RWPE2 (cell line): ENCODE data around the gene EIF3I.
"Not testable (repeated sequence)": the region's sequence is repeated elsewhere in the genome, so short reads cannot be mapped to it uniquely, and the experiment has no call there.

Experiments
- ATAC-seq: fragments of 200-7000 bp; cut with Tn5 transposase; 3 replicates; pipeline ENCODE4 v1.9.1; 2021; ENCODE audit warnings: low read depth
- DNase-seq: peaks from one replicate; pipeline ENCODE4 v3.0.0-alpha.2; 2020; ENCODE audit warnings: low spot score
- H3K27ac ChIP-seq: fragments of 450-650 bp; 2 replicates; pipeline ENCODE4 v1.5.1; 2017; ENCODE audit warnings: mild to moderate bottlenecking; ENCODE audit not compliant: poor library complexity, severe bottlenecking
- H3K27me3 ChIP-seq: fragments of 250-450 bp; sonication (Bioruptor Pico); 2 replicates; pipeline ENCODE4 v1.5.1; 2021; ENCODE audit warnings: mild to moderate bottlenecking, moderate library complexity; ENCODE audit not compliant: insufficient read depth, poor library complexity, severe bottlenecking
- H3K36me3 ChIP-seq: fragments of 250-450 bp; sonication (Bioruptor Pico); 2 replicates; pipeline ENCODE4 v1.5.1; 2020; ENCODE audit warnings: low read depth, mild to moderate bottlenecking, moderate library complexity
- H3K4me1 ChIP-seq: fragments of 250-450 bp; sonication (Bioruptor Pico); 2 replicates; pipeline ENCODE4 v1.5.1; 2021; ENCODE audit warnings: mild to moderate bottlenecking, moderate library complexity; ENCODE audit not compliant: insufficient read depth, poor library complexity, severe bottlenecking
- H3K4me3 ChIP-seq: fragments of 250-450 bp; sonication (Bioruptor Pico); 2 replicates; pipeline ENCODE4 v1.5.1; 2021; ENCODE audit warnings: mild to moderate bottlenecking, moderate library complexity; ENCODE audit not compliant: severe bottlenecking
- H3K9me3 ChIP-seq: fragments of 250-450 bp; sonication (Bioruptor Pico); 2 replicates; pipeline ENCODE4 v1.5.1; 2021; ENCODE audit warnings: mild to moderate bottlenecking, moderate library complexity; ENCODE audit not compliant: severe bottlenecking
- TF ChIP-seq, protein P1 (sequence below): fragments of 450-650 bp; IDR thresholded peaks from one replicate; pipeline ENCODE4 v1.5.1; 2017; ENCODE audit warnings: mild to moderate bottlenecking, moderate library complexity; ENCODE audit not compliant: poor library complexity, severe bottlenecking

EIF3I gene

DNA sequence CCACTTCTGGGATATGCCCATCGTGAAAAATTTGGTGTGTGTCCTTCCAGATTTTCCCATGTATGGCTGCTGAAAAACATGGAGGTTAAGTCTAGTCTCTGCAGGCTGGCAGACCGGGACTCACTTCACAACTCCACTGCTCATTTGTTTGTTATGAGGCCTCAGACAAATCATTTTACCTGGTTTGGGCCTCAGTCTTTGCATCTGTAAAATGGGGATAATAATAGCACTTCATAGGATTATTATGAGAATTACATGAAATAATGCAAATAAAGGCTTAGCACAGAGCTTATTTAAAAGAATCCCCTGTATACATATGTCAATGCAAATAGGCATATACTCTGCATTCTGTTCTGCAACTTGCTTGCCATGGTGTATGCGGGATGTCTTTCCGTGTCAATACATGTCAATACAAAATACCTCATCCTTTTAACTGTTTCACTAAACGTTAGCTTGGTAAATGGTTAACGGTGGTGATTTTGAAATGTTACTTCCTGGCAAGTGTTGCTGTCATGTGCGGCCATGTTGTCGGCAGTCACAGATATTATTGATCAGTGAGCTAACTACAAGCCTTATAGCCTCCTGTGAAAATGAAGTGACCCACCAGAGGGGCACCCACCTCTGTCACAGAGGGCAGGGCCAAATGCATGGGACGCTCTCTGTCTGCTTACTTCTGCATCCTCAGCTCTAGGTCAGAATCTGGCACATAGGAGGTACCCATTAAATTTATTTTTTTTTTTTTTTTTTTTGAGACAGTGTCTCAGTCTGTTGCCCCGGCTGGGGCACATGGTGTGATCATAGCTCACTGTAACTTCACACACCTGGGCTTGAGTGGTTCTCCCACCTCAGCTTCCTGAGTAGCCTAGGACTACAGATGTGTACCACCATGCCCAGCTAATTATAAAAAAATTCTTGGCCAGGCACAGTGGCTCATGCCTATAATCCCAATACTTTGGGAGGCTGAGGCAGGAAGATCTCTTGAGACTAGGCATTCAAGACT is 33.2 kb downstream of the EIF3I start:
- no peaks in the 10 kb centered on the region for H3K36me3 ChIP-seq
- no peaks in the 10 kb centered on the region for H3K9me3 ChIP-seq
- ATAC-seq (no peak), DNase-seq (no peak)
- TF ChIP-seq, protein P1, sequence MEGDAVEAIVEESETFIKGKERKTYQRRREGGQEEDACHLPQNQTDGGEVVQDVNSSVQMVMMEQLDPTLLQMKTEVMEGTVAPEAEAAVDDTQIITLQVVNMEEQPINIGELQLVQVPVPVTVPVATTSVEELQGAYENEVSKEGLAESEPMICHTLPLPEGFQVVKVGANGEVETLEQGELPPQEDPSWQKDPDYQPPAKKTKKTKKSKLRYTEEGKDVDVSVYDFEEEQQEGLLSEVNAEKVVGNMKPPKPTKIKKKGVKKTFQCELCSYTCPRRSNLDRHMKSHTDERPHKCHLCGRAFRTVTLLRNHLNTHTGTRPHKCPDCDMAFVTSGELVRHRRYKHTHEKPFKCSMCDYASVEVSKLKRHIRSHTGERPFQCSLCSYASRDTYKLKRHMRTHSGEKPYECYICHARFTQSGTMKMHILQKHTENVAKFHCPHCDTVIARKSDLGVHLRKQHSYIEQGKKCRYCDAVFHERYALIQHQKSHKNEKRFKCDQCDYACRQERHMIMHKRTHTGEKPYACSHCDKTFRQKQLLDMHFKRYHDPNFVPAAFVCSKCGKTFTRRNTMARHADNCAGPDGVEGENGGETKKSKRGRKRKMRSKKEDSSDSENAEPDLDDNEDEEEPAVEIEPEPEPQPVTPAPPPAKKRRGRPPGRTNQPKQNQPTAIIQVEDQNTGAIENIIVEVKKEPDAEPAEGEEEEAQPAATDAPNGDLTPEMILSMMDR = no peak
- H3K4me1 ChIP-seq = no peaks in the 10 kb centered on the region
- no peak overlapping the region for H3K4me3 ChIP-seq
- H3K27me3 ChIP-seq = no peaks in the 10 kb centered on the region
- no peak overlapping the region for H3K27ac ChIP-seq

DNA sequence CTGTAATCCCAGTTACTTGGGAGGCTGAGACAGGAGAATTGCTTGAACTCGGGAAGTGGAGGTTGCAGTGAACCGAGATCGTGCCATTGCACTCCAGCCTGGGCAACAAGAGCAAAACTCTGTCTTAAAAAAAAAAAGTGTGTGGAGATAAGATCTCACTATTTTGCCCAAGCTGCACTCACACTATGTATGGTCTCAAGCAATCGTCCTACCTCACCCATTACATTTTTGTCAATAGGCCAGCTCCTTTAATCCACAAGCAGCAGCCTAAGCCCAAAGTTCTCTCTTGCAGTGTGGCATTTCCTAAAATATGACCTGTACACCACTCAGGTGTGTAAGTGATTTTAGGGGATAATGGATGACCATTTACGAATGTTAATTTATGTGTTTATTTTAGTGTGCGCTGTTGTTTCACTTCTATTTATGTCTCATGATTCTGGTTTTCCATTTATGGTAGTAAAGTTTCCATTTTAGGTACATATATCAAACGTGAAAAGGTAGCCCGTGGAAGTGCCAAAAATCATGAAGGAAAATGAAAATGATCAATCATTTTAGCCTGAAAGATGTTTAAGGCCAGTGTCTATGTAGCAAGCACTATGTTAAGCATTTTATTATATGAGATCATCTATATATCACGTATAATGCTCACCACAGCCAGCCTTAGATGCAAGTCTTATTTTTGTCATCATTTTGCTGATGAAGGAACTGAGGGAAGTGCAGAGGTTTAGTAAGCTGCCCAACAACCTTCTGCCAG is 34.4 kb downstream of the EIF3I start:
- Histone ChIP-seq H3K27ac (no peak overlapping the region), H3K27me3 (no peaks in the 10 kb centered on the region), H3K4me3 (no peak overlapping the region), H3K4me1 (no peaks in the 10 kb centered on the region), H3K36me3 (no peaks in the 10 kb centered on the region), H3K9me3 (no peaks in the 10 kb centered on the region)
- TF ChIP-seq, protein P1 = no peak
- DNase-seq (no peak), ATAC-seq (no peak)

DNA sequence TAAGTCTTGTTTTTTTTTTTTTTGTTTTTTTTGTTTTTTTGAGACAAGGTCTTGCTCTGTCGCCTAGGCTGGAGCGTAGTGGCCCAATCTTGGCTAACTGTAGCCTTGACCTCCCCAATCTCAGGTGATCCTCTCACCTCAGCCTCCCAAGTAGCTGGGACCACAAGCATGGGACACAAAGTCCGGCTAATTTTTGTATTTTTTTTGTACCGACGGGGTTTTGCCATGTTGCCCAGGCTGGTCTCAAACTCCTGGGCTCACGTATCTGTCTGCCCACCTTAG is 35.0 kb downstream of the EIF3I start:
- ATAC-seq (no peak), DNase-seq (no peak)
- no peaks in the 10 kb centered on the region for H3K4me1 ChIP-seq
- no peaks in the 10 kb centered on the region for H3K36me3 ChIP-seq
- TF ChIP-seq, protein P1 = no peak
- no peak overlapping the region for H3K4me3 ChIP-seq
- no peak overlapping the region for H3K27ac ChIP-seq
- no peaks in the 10 kb centered on the region for H3K27me3 ChIP-seq
- H3K9me3 ChIP-seq = no peaks in the 10 kb centered on the region

DNA sequence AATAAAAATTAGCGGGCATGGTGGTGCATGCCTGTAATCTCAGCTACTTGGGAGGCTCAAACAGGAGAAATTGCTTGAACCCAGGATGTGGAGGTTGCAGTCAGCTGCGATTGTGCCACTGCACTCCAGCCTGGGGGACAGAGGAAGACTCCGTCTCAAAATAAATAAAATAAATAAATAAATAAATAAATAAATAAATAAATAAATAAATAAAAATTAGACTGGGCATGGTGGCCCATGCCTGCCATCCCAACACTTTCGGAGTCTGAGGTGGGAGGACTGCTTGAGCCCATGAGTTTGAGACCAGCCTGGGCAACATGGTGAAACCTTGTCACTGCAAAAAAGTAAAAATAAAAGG is 41.0 kb downstream of the EIF3I start:
- not testable (repeated sequence) for ATAC-seq, H3K27me3 ChIP-seq, DNase-seq, H3K4me1 ChIP-seq, H3K9me3 ChIP-seq, H3K27ac ChIP-seq, H3K4me3 ChIP-seq, H3K36me3 ChIP-seq

DNA sequence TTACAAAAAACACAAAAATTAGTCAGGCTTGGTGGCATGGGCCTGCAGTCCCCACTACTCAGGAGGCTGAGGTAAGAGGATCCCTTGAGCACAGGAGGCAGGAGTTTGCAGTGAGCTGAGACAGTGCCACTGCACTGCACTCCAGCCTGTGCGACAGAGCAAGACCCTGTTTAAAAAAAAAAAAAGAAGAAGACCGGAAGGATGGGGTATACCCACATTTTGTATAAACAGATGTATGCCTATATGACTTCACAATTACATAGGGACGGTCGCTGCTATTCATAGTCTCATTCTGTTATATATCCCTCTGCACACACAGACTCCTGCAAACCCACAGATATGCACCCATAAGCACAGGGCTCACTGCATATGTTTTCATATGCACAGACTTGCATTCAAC is 41.5 kb downstream of the EIF3I start:
- TF ChIP-seq, protein P1 = no peak
- no peak; the same call in 2 of the 3 replicates for ATAC-seq
- no peaks in the 10 kb centered on the region for H3K27me3 ChIP-seq
- no peak overlapping the region for H3K27ac ChIP-seq
- H3K4me3 ChIP-seq = no peak overlapping the region
- no peaks in the 10 kb centered on the region for H3K4me1 ChIP-seq
- no peak for DNase-seq
- no peaks in the 10 kb centered on the region for H3K36me3 ChIP-seq
- no peaks in the 10 kb centered on the region for H3K9me3 ChIP-seq
